Measurements from ENCODE around the gene PRR20G. TPM values are rescaled to one million over a fixed set of nuclear protein-coding genes. Genes with fewer than 3 reads are reported as not detected.

PRR20G gene
- total and polyA plus RNA-seq, 2 donors (not counting 1 experiment from before 2014, with no cell fraction given): not detected

DNA sequence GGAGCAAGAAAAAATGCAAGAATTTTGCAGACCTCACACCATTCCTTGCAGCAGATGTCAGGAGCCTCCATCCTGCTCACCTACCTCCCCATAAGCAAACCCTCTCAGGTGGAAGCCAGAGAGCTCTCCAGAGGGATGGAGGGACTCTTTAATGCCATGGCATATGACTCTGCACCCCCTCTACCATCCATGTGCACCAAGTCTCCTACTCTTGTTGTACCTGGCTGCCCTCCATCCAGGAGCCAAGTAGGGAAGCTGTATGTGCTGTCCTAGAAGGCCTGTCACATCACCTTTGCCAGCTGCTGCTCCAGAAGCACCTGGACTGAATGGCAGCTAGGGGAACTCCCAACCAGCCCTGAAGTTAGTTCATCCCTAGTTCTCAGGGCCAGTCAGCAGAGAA is 38.5 kb upstream of the PRR20G start:
- Histone ChIP-seq H3K36me3 (ENCODE audit: control insufficient read depth, insufficient read depth, low read length) (no peaks in the 10 kb centered on the region), H3K27ac (ENCODE audit: insufficient read depth, low read length) (no peak overlapping the region), H3K9me3 (ENCODE audit: control insufficient read depth, insufficient read depth, low read depth, low read length) (no peaks in the 10 kb centered on the region), H3K27me3 (ENCODE audit: control insufficient read depth, insufficient read depth, low read length) (no peaks in the 10 kb centered on the region), H3K79me2 (ENCODE audit: control insufficient read depth, insufficient read depth, low read length) (no peaks in the 10 kb centered on the region), H3K9ac (ENCODE audit: insufficient read depth, low read length) (no peak overlapping the region), H3K4me1 (ENCODE audit: control insufficient read depth, extremely low read depth, insufficient read depth, low read length) (no peaks in the 10 kb centered on the region), H3K4me3 (replicated peaks in 1 of 4; ENCODE audit: control extremely low read depth in 1 of 4, insufficient read depth in 1 of 4, low read depth in 3 of 4, low read length in 4 of 4) (no peak overlapping the region), H2AFZ (ENCODE audit: low read length) (no peak overlapping the region), H4K20me1 (ENCODE audit: control insufficient read depth, extremely low read depth, insufficient read depth, low read length) (no peaks in the 10 kb centered on the region), H3K4me2 (ENCODE audit: extremely low read depth, insufficient read depth, low read length) (no peak overlapping the region)
- DNase-seq (ENCODE audit: low read depth in 2 of 2): no peak
- TF ChIP-seq, protein P1, sequence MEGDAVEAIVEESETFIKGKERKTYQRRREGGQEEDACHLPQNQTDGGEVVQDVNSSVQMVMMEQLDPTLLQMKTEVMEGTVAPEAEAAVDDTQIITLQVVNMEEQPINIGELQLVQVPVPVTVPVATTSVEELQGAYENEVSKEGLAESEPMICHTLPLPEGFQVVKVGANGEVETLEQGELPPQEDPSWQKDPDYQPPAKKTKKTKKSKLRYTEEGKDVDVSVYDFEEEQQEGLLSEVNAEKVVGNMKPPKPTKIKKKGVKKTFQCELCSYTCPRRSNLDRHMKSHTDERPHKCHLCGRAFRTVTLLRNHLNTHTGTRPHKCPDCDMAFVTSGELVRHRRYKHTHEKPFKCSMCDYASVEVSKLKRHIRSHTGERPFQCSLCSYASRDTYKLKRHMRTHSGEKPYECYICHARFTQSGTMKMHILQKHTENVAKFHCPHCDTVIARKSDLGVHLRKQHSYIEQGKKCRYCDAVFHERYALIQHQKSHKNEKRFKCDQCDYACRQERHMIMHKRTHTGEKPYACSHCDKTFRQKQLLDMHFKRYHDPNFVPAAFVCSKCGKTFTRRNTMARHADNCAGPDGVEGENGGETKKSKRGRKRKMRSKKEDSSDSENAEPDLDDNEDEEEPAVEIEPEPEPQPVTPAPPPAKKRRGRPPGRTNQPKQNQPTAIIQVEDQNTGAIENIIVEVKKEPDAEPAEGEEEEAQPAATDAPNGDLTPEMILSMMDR (conservative IDR thresholded peaks at IDR 0.05 in 1 of 2, IDR thresholded peaks at IDR 0.05 in 1 of 2; ENCODE audit: low read depth in 1 of 2, low read length in 2 of 2): no peak
- no peak for TF ChIP-seq EZH2 (IDR thresholded peaks at IDR 0.05; ENCODE audit: low read length, missing control alignments)

DNA sequence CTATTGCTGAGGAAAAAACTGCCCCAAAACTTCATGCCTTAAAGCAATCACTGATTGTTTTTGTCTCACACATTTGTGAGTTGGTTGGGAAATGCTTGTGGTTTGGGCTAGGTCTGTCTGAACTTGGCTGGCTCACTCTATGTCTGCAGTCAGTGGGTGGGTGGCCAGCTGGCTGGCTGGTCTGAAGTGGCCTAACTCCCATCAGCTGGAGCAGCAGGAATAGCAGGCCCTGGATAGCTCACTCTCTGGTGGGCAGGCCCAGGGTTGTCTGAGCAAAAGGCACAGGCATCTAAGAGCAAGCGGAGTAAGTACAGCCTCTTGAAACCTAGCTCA is 37.7 kb upstream of the PRR20G start:
- DNase-seq (ENCODE audit: low read depth in 2 of 2): peak in 1 of 2 donors; percentile 37
- Histone ChIP-seq H3K27ac (ENCODE audit: insufficient read depth, low read length) (no peak overlapping the region), H3K36me3 (ENCODE audit: control insufficient read depth, insufficient read depth, low read length) (no peaks in the 10 kb centered on the region)

DNA sequence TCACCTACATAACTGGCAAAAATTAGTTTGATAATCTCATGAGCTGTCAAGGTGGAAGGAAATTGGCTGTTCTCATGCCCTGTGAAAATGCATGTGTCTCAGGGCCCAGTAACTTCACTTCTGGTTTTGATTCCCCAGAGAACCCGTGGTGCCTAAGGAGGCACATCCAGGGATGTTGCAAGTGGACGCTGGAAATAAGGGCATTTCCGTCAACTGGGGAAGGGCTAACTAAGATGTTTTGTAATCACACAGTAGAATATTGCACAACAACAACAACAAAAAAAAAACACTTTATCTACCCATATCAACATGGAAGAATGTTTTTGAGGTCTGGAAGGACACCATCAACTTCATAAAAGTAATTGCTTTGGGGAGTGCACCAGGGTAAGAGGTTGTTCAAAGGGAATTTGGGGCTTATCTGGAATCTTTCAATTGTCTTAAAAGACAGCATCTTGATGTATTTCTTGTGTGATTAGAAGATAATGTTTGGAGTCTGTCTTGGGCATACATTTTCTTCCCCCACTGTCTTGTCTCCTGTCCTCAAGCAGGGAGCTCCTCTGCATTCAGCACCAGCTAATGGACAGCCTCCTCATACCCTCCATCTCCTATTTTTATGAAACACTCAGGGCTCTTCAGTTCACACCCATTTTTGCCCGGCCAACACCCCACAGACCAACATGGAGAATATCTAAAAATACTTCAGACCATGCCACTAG is 37.2 kb upstream of the PRR20G start:
- Histone ChIP-seq H3K4me3 (replicated peaks in 1 of 4; ENCODE audit: control extremely low read depth in 1 of 4, insufficient read depth in 1 of 4, low read depth in 3 of 4, low read length in 4 of 4) (no peak overlapping the region), H4K20me1 (ENCODE audit: control insufficient read depth, extremely low read depth, insufficient read depth, low read length) (no peaks in the 10 kb centered on the region), H3K27ac (ENCODE audit: insufficient read depth, low read length) (no peak overlapping the region), H3K27me3 (ENCODE audit: control insufficient read depth, insufficient read depth, low read length) (no peaks in the 10 kb centered on the region), H3K9me3 (ENCODE audit: control insufficient read depth, insufficient read depth, low read depth, low read length) (no peaks in the 10 kb centered on the region), H3K79me2 (ENCODE audit: control insufficient read depth, insufficient read depth, low read length) (no peaks in the 10 kb centered on the region), H3K9ac (ENCODE audit: insufficient read depth, low read length) (no peak overlapping the region), H3K36me3 (ENCODE audit: control insufficient read depth, insufficient read depth, low read length) (no peaks in the 10 kb centered on the region), H3K4me1 (ENCODE audit: control insufficient read depth, extremely low read depth, insufficient read depth, low read length) (no peaks in the 10 kb centered on the region), H3K4me2 (ENCODE audit: extremely low read depth, insufficient read depth, low read length) (no peak overlapping the region), H2AFZ (ENCODE audit: low read length) (no peak overlapping the region)
- TF ChIP-seq, protein P1 (conservative IDR thresholded peaks at IDR 0.05 in 1 of 2, IDR thresholded peaks at IDR 0.05 in 1 of 2; ENCODE audit: low read depth in 1 of 2, low read length in 2 of 2): no peak
- TF ChIP-seq EZH2 (IDR thresholded peaks at IDR 0.05; ENCODE audit: low read length, missing control alignments): no peak
- no peak for DNase-seq (ENCODE audit: low read depth in 2 of 2)

More for the DNA sequence above, 37.7 kb upstream of the PRR20G start:
- H4K20me1 ChIP-seq (ENCODE audit: control insufficient read depth, extremely low read depth, insufficient read depth, low read length): no peaks in the 10 kb centered on the region
- no peak overlapping the region for H2AFZ ChIP-seq (ENCODE audit: low read length)
- H3K9me3 ChIP-seq (ENCODE audit: control insufficient read depth, insufficient read depth, low read depth, low read length): no peaks in the 10 kb centered on the region
- no peak overlapping the region for H3K4me3 ChIP-seq (replicated peaks in 1 of 4; ENCODE audit: control extremely low read depth in 1 of 4, insufficient read depth in 1 of 4, low read depth in 3 of 4, low read length in 4 of 4)
- no peak overlapping the region for H3K4me2 ChIP-seq (ENCODE audit: extremely low read depth, insufficient read depth, low read length)
- no peak overlapping the region for H3K9ac ChIP-seq (ENCODE audit: insufficient read depth, low read length)
- TF ChIP-seq, protein P1 (conservative IDR thresholded peaks at IDR 0.05 in 1 of 2, IDR thresholded peaks at IDR 0.05 in 1 of 2; ENCODE audit: low read depth in 1 of 2, low read length in 2 of 2): no peak
- TF ChIP-seq EZH2 (IDR thresholded peaks at IDR 0.05; ENCODE audit: low read length, missing control alignments): no peak
- no peaks in the 10 kb centered on the region for H3K79me2 ChIP-seq (ENCODE audit: control insufficient read depth, insufficient read depth, low read length)
- no peaks in the 10 kb centered on the region for H3K4me1 ChIP-seq (ENCODE audit: control insufficient read depth, extremely low read depth, insufficient read depth, low read length)
- H3K27me3 ChIP-seq (ENCODE audit: control insufficient read depth, insufficient read depth, low read length): no peaks in the 10 kb centered on the region

All from fibroblast of lung (primary cell).